Liver (tissue), 9 donors: ENCODE data around the gene MAP7D1. TPM values are rescaled to one million over a fixed set of nuclear protein-coding genes. Genes with fewer than 3 reads are reported as not detected.
A peak's percentile ranks its signal among the peaks of the same experiment; 100 is the strongest.

ENCODE experiments used
- DNase-seq: peaks from one replicate; pipeline ENCODE4 v3.0.0-alpha.2; 2017; ENCODE audit warnings: low spot score
- H3K27ac ChIP-seq, 2 donors: one replicate each; pipeline ENCODE4 v1.7.0; 2013; ENCODE audit warnings: inconsistent platforms in 2 of 2, low read length in 2 of 2, control low read depth in 1 of 2, low read depth in 1 of 2, mild to moderate bottlenecking in 1 of 2
- H3K27me3 ChIP-seq, 4 donors: one replicate each; pipeline versions ENCODE4 v1.6.1 to v1.7.0; 2013; ENCODE audit warnings: low read length in 3 of 4, inconsistent platforms in 1 of 4, mild to moderate bottlenecking in 1 of 4, moderate library complexity in 1 of 4; ENCODE audit not compliant: control insufficient read depth in 4 of 4, insufficient read depth in 4 of 4
- H3K36me3 ChIP-seq, 4 donors: one replicate each; pipeline versions ENCODE4 v1.6.1 to v1.7.0; 2013; ENCODE audit warnings: low read length in 3 of 4, mild to moderate bottlenecking in 3 of 4, low read depth in 1 of 4, moderate library complexity in 1 of 4; ENCODE audit not compliant: control insufficient read depth in 4 of 4, insufficient read depth in 3 of 4
- H3K4me1 ChIP-seq, 4 donors: one replicate each; pipeline versions ENCODE4 v1.6.1 to v1.7.0; 2013; ENCODE audit warnings: low read length in 3 of 4, mild to moderate bottlenecking in 3 of 4, moderate library complexity in 1 of 4; ENCODE audit not compliant: control insufficient read depth in 4 of 4, insufficient read depth in 4 of 4
- H3K4me3 ChIP-seq, 3 donors: one replicate each; pipeline versions ENCODE4 v1.6.1 to v1.7.0; 2013; ENCODE audit warnings: low read length in 3 of 3, control low read depth in 1 of 3, low read depth in 1 of 3, mild to moderate bottlenecking in 1 of 3
- H3K9ac ChIP-seq, 2 donors: one replicate each; pipeline ENCODE4 v1.7.0; 2013; ENCODE audit warnings: low read length in 2 of 2, mild to moderate bottlenecking in 2 of 2, moderate library complexity in 2 of 2, control low read depth in 1 of 2, low read depth in 1 of 2
- H3K9me3 ChIP-seq, 4 donors: one replicate each; pipeline versions ENCODE4 v1.6.1 to v1.7.0; 2013; ENCODE audit warnings: low read length in 3 of 4; ENCODE audit not compliant: control insufficient read depth in 4 of 4
- ATF3 ChIP-seq: IDR thresholded peaks from 2 replicates; pipeline ENCODE4 v1.6.1; 2016; ENCODE audit warnings: antibody characterized with exemption
- CTCF ChIP-seq: fragments of 150-350 bp; IDR thresholded peaks from 2 replicates; pipeline ENCODE4 v1.5.1; 2017; ENCODE audit warnings: improper control_type of control experiment, low read depth, low read length; ENCODE audit not compliant: missing input control
- EGR1 ChIP-seq, 2 donors: IDR thresholded peaks; 2 replicates each; pipeline ENCODE4 v1.6.1; 2016 to 2018; ENCODE audit warnings: antibody characterized with exemption in 2 of 2, low read depth in 2 of 2
- FOXA1 ChIP-seq: IDR thresholded peaks from 2 replicates; pipeline ENCODE4 v1.6.1; 2016; ENCODE audit warnings: antibody characterized with exemption
- FOXA2 ChIP-seq: IDR thresholded peaks from 2 replicates; pipeline ENCODE4 v1.6.1; 2016; ENCODE audit warnings: antibody characterized with exemption
- GABPA ChIP-seq, 2 donors: IDR thresholded peaks in 1 of 2; conservative IDR thresholded peaks in 1 of 2; 2 replicates each; pipeline ENCODE4 v1.6.1; 2016; ENCODE audit warnings: antibody characterized with exemption in 2 of 2, mild to moderate bottlenecking in 1 of 2, moderate library complexity in 1 of 2
- HNF4A ChIP-seq, 2 donors: conservative IDR thresholded peaks; 2 replicates each; pipeline ENCODE4 v1.6.1; 2016; ENCODE audit warnings: antibody characterized with exemption in 2 of 2, mild to moderate bottlenecking in 2 of 2
- JUND ChIP-seq, 2 donors: IDR thresholded peaks; 2 replicates each; pipeline ENCODE4 v1.6.1; 2016; ENCODE audit warnings: antibody characterized with exemption in 2 of 2
- NR2F2 ChIP-seq: IDR thresholded peaks from 2 replicates; pipeline ENCODE4 v1.6.1; 2016; ENCODE audit warnings: antibody characterized with exemption
- RAD21 ChIP-seq, 2 donors: IDR thresholded peaks; 2 replicates each; pipeline ENCODE4 v1.6.1; 2016; ENCODE audit warnings: antibody characterized with exemption in 2 of 2, mild to moderate bottlenecking in 2 of 2
- REST ChIP-seq: IDR thresholded peaks from 2 replicates; pipeline ENCODE4 v1.6.1; 2016; ENCODE audit warnings: antibody characterized with exemption, mild to moderate bottlenecking
- RXRA ChIP-seq, 2 donors: IDR thresholded peaks; 2 replicates each; pipeline ENCODE4 v1.6.1; 2017 to 2018; ENCODE audit warnings: antibody characterized with exemption in 2 of 2, mild to moderate bottlenecking in 1 of 2
- SP1 ChIP-seq: IDR thresholded peaks from 2 replicates; pipeline ENCODE4 v1.6.1; 2018; ENCODE audit warnings: antibody characterized with exemption, mild to moderate bottlenecking
- TAF1 ChIP-seq: conservative IDR thresholded peaks from 2 replicates; pipeline ENCODE4 v1.6.1; 2016; ENCODE audit warnings: antibody characterized with exemption, mild to moderate bottlenecking
- YY1 ChIP-seq: IDR thresholded peaks from 2 replicates; pipeline ENCODE4 v1.6.1; 2016; ENCODE audit warnings: antibody characterized with exemption, mild to moderate bottlenecking
- ZBTB33 ChIP-seq: IDR thresholded peaks from 2 replicates; pipeline ENCODE4 v1.6.1; 2016; ENCODE audit warnings: antibody characterized with exemption
- WGBS: extraction: QIAGEN DNeasy Blood & Tissue Kit; methylation state at CpG from one replicate; pipeline ENCODE4 v1.1.7; 2013; 5-methylcytosine and 5-hydroxymethylcytosine counted together
- polyA plus RNA-seq, 2 donors: library from polyadenylated mRNA; stranded (reverse) in 1 of 2; unstranded in 1 of 2; fragments of 200-250 nt in 1 of 2; fragments of >200 nt in 1 of 2; fragmentation: Nextera tagmentation in 1 of 2; extraction: Ambion mirVana in 1 of 2; gene quantifications; one replicate each; pipeline versions ENCODE4 v1.2.1 to v1.2.3, GENCODE V29; 2013 to 2015
- total RNA-seq, 2 donors: library from RNA; depleted of rRNA; stranded (reverse); fragments of >200 nt; gene quantifications; one replicate each; pipeline ENCODE4 v1.2.3, GENCODE V29; 2014
- donor health status: healthy.
- donor health status: healthy.
- donor health status: healthy.
- donor health status: healthy.
- donor health status: healthy.

The MAP7D1 gene
- total and polyA plus RNA-seq, 4 donors = 5.6 to 15.1 (median 12.9) TPM

GRCh38 chr1:36142121-36142520 is 13.8 kb upstream of the MAP7D1 start:
- Histone ChIP-seq H3K36me3 (peaks cover 3 to 25% (median 20%) of the 10 kb centered on the region in 4 donors), H3K9ac (no peak overlapping the region), H3K4me1 (no peaks in the 10 kb centered on the region), H3K27me3 (no peaks in the 10 kb centered on the region), H3K27ac (no peak overlapping the region), H3K9me3 (no peaks in the 10 kb centered on the region), H3K4me3 (no peak overlapping the region)
- WGBS = 51% methylated on average over 1 of the region's 1 CpG
- no peak for DNase-seq
- TF ChIP-seq HNF4A (conservative IDR thresholded peaks at IDR 0.05) (no peak), FOXA2 (no peak), RXRA (IDR thresholded peaks at IDR 0.05) (peak in 1 of 2 donors; percentile 7), CTCF (no peak), YY1 (no peak), REST (no peak), TAF1 (no peak), ATF3 (no peak)

GRCh38 chr1:36143424-36143823 is 12.5 kb upstream of the MAP7D1 start:
- TF ChIP-seq ZBTB33 (no peak), ATF3 (no peak), SP1 (no peak), GABPA (IDR thresholded peaks at IDR 0.05 in 1 of 2, conservative IDR thresholded peaks at IDR 0.05 in 1 of 2) (no peak), HNF4A (conservative IDR thresholded peaks at IDR 0.05) (no peak), NR2F2 (no peak), EGR1 (IDR thresholded peaks at IDR 0.05; ENCODE audit: low read depth in 2 of 2) (no peak), REST (no peak), JUND (IDR thresholded peaks at IDR 0.05) (no peak), FOXA1 (no peak), TAF1 (no peak), RAD21 (IDR thresholded peaks at IDR 0.05) (no peak)
- 93% methylated on average over 4 of the region's 4 CpGs for WGBS
- H3K4me3 ChIP-seq = no peak overlapping the region
- DNase-seq = no peak
- no peak overlapping the region for H3K27ac ChIP-seq
- no peaks in the 10 kb centered on the region for H3K9me3 ChIP-seq
- H3K9ac ChIP-seq = no peak overlapping the region
- no peaks in the 10 kb centered on the region for H3K27me3 ChIP-seq
- peaks cover 0 to 12% (median 9%) of the 10 kb centered on the region in 4 donors for H3K36me3 ChIP-seq
- H3K4me1 ChIP-seq = peaks cover 2 to 10% (median 6%) of the 10 kb centered on the region in 4 donors
